HFF-Myc (cell line): Measurements from ENCODE around the gene STX8.

Experiments used
- DNase-seq: peaks from one replicate; pipeline ENCODE4 v3.0.0-alpha.2; 2011; ENCODE audit warnings: low read depth; ENCODE audit errors: extremely low read depth
- H3K4me3 ChIP-seq: replicated peaks from 2 replicates; pipeline ENCODE4 v1.5.1; 2011; ENCODE audit warnings: low read depth, mild to moderate bottlenecking, control low read depth, low read length
- CTCF ChIP-seq: IDR thresholded peaks from 2 replicates; pipeline ENCODE4 v1.5.1; 2012; ENCODE audit warnings: mild to moderate bottlenecking, low read depth, low read length, control low read depth; ENCODE audit errors: missing control alignments

STX8 gene

GRCh38 chr17:9291912-9292560, 283.6 kb downstream of the STX8 start:
- H3K4me3 ChIP-seq: no peak overlapping the region
- no peak for DNase-seq
- peak; percentile 55 for TF ChIP-seq CTCF

- no peak for TF ChIP-seq CTCF
- no peak for DNase-seq
- H3K4me3 ChIP-seq: no peak overlapping the region
Measured at GRCh38 chr17:9290226-9290613, 285.4 kb downstream of the STX8 start.

- no peak for TF ChIP-seq CTCF
- no peak overlapping the region for H3K4me3 ChIP-seq
- DNase-seq: no peak
Measured at GRCh38 chr17:9287306-9287705, 288.3 kb downstream of the STX8 start.

- DNase-seq: no peak
Measured at GRCh38 chr17:9286434-9286833, 289.2 kb downstream of the STX8 start.

GRCh38 chr17:9285602-9286427, 289.8 kb downstream of the STX8 start:
- TF ChIP-seq CTCF: no peak
- no peak for DNase-seq
- H3K4me3 ChIP-seq: no peak overlapping the region

More at GRCh38 chr17:9286434-9286833, 289.2 kb downstream of the STX8 start:
- H3K4me3 ChIP-seq: no peak overlapping the region
- TF ChIP-seq CTCF: no peak

GRCh38 chr17:9284884-9285283, 290.7 kb downstream of the STX8 start:
- no peak overlapping the region for H3K4me3 ChIP-seq
- no peak for TF ChIP-seq CTCF
- no peak for DNase-seq
